ENCODE measurements around the gene TMEM108.

The TMEM108 gene

GRCh38 chr3:133054586-133054985, 16.4 kb downstream of the TMEM108 start:
- Histone ChIP-seq H3K4me3 (ENCODE audit: low read depth in 1 of 2, low read length in 2 of 2) (no peak overlapping the region), H3K79me2 (ENCODE audit: insufficient read depth, low read length) (no peaks in the 10 kb centered on the region), H3K36me3 (ENCODE audit: insufficient read depth, low read length) (no peaks in the 10 kb centered on the region), H3K27me3 (ENCODE audit: insufficient read depth, low read length, poor library complexity) (peaks cover 6% of the 10 kb centered on the region), H3K27ac (ENCODE audit: low read length) (no peak overlapping the region), H4K20me1 (ENCODE audit: insufficient read depth, low read length) (no peaks in the 10 kb centered on the region), H2AFZ (ENCODE audit: low read depth, low read length) (no peak overlapping the region), H3K9ac (ENCODE audit: low read depth, low read length) (no peak overlapping the region), H3K9me3 (ENCODE audit: insufficient read depth, low read length, severe bottlenecking) (no peaks in the 10 kb centered on the region), H3K4me1 (ENCODE audit: insufficient read depth, low read length) (no peaks in the 10 kb centered on the region), H3K4me2 (ENCODE audit: insufficient read depth, low read length) (no peak overlapping the region)
- DNase-seq (no peak), ATAC-seq (ENCODE audit: insufficient read depth, low read depth) (no peak)
- TF ChIP-seq CTCF (IDR thresholded peaks at IDR 0.05; ENCODE audit: borderline replicate concordance, extremely low read depth, low read length, poor library complexity, severe bottlenecking) (no peak), EZH2 (IDR thresholded peaks at IDR 0.05; ENCODE audit: borderline replicate concordance, low read depth, low read length, severe bottlenecking) (no peak)

GRCh38 chr3:133055339-133055738, 17.1 kb downstream of the TMEM108 start:
- H3K9ac ChIP-seq (ENCODE audit: low read depth, low read length) = no peak overlapping the region
- no peak for ATAC-seq (ENCODE audit: insufficient read depth, low read depth)
- H3K27me3 ChIP-seq (ENCODE audit: insufficient read depth, low read length, poor library complexity) = peaks cover 6% of the 10 kb centered on the region
- no peak overlapping the region for H3K4me2 ChIP-seq (ENCODE audit: insufficient read depth, low read length)
- H3K9me3 ChIP-seq (ENCODE audit: insufficient read depth, low read length, severe bottlenecking) = no peaks in the 10 kb centered on the region
- H3K4me3 ChIP-seq (ENCODE audit: low read depth in 1 of 2, low read length in 2 of 2) = no peak overlapping the region
- H4K20me1 ChIP-seq (ENCODE audit: insufficient read depth, low read length) = no peaks in the 10 kb centered on the region
- no peak for TF ChIP-seq CTCF (IDR thresholded peaks at IDR 0.05; ENCODE audit: borderline replicate concordance, extremely low read depth, low read length, poor library complexity, severe bottlenecking)
- no peak for TF ChIP-seq EZH2 (IDR thresholded peaks at IDR 0.05; ENCODE audit: borderline replicate concordance, low read depth, low read length, severe bottlenecking)
- no peaks in the 10 kb centered on the region for H3K36me3 ChIP-seq (ENCODE audit: insufficient read depth, low read length)
- H2AFZ ChIP-seq (ENCODE audit: low read depth, low read length) = no peak overlapping the region
- DNase-seq = no peak
- H3K4me1 ChIP-seq (ENCODE audit: insufficient read depth, low read length) = no peaks in the 10 kb centered on the region
- no peaks in the 10 kb centered on the region for H3K79me2 ChIP-seq (ENCODE audit: insufficient read depth, low read length)
- no peak overlapping the region for H3K27ac ChIP-seq (ENCODE audit: low read length)

GRCh38 chr3:133058243-133058642, 20.1 kb downstream of the TMEM108 start:
- TF ChIP-seq CTCF (IDR thresholded peaks at IDR 0.05; ENCODE audit: borderline replicate concordance, extremely low read depth, low read length, poor library complexity, severe bottlenecking) (no peak), EZH2 (IDR thresholded peaks at IDR 0.05; ENCODE audit: borderline replicate concordance, low read depth, low read length, severe bottlenecking) (no peak)
- Histone ChIP-seq H3K79me2 (ENCODE audit: insufficient read depth, low read length) (no peaks in the 10 kb centered on the region), H3K4me2 (ENCODE audit: insufficient read depth, low read length) (no peak overlapping the region), H3K9me3 (ENCODE audit: insufficient read depth, low read length, severe bottlenecking) (no peaks in the 10 kb centered on the region), H3K9ac (ENCODE audit: low read depth, low read length) (no peak overlapping the region), H3K4me3 (ENCODE audit: low read depth in 1 of 2, low read length in 2 of 2) (no peak overlapping the region), H3K27ac (ENCODE audit: low read length) (no peak overlapping the region), H3K27me3 (ENCODE audit: insufficient read depth, low read length, poor library complexity) (peaks cover 6% of the 10 kb centered on the region), H3K4me1 (ENCODE audit: insufficient read depth, low read length) (no peaks in the 10 kb centered on the region), H4K20me1 (ENCODE audit: insufficient read depth, low read length) (no peaks in the 10 kb centered on the region), H3K36me3 (ENCODE audit: insufficient read depth, low read length) (no peaks in the 10 kb centered on the region), H2AFZ (ENCODE audit: low read depth, low read length) (no peak overlapping the region)
- no peak for ATAC-seq (ENCODE audit: insufficient read depth, low read depth)
- no peak for DNase-seq

- no peak overlapping the region for H3K4me2 ChIP-seq (ENCODE audit: insufficient read depth, low read length)
- no peaks in the 10 kb centered on the region for H4K20me1 ChIP-seq (ENCODE audit: insufficient read depth, low read length)
- H3K27ac ChIP-seq (ENCODE audit: low read length) = no peak overlapping the region
- no peaks in the 10 kb centered on the region for H3K36me3 ChIP-seq (ENCODE audit: insufficient read depth, low read length)
- no peaks in the 10 kb centered on the region for H3K79me2 ChIP-seq (ENCODE audit: insufficient read depth, low read length)
- H3K4me3 ChIP-seq (ENCODE audit: low read depth in 1 of 2, low read length in 2 of 2) = no peak overlapping the region
- H2AFZ ChIP-seq (ENCODE audit: low read depth, low read length) = no peak overlapping the region
- DNase-seq (no peak), ATAC-seq (ENCODE audit: insufficient read depth, low read depth) (no peak)
- H3K4me1 ChIP-seq (ENCODE audit: insufficient read depth, low read length) = no peaks in the 10 kb centered on the region
- H3K9me3 ChIP-seq (ENCODE audit: insufficient read depth, low read length, severe bottlenecking) = no peaks in the 10 kb centered on the region
- peaks cover 6% of the 10 kb centered on the region for H3K27me3 ChIP-seq (ENCODE audit: insufficient read depth, low read length, poor library complexity)
- no peak overlapping the region for H3K9ac ChIP-seq (ENCODE audit: low read depth, low read length)
- TF ChIP-seq EZH2 (IDR thresholded peaks at IDR 0.05; ENCODE audit: borderline replicate concordance, low read depth, low read length, severe bottlenecking) = no peak
- no peak for TF ChIP-seq CTCF (IDR thresholded peaks at IDR 0.05; ENCODE audit: borderline replicate concordance, extremely low read depth, low read length, poor library complexity, severe bottlenecking)
Measured at GRCh38 chr3:133058831-133059230, 20.6 kb downstream of the TMEM108 start.

All from DND-41 (cell line).